ENCODE results near the gene RASGEF1C.

The RASGEF1C gene

GRCh38 chr5:180072256-180072548, 136.8 kb downstream of the RASGEF1C start (continued):
- TF ChIP-seq ZNF701 (tag by site-specific recombination; IDR thresholded peaks at IDR 0.05) (no peak), ZBTB17 (tag by site-specific recombination; IDR thresholded peaks at IDR 0.05) (no peak), ZNF580 (tag by site-specific recombination; IDR thresholded peaks at IDR 0.05) (no peak), TCF7L2 (IDR thresholded peaks at IDR 0.05; ENCODE audit: borderline replicate concordance, low read depth, low read length) (no peak)

- Histone ChIP-seq H3K4me1 (ENCODE audit: control insufficient read depth, insufficient read depth, low read length) (0 out of 2 replicates have a peak, but pooled peaks cover 4% of the 10 kb centered on the region), H3K4me3 (ENCODE audit: low read depth, low read length) (peak within 1 kb of the TSS; percentile 86), H3K27ac (ENCODE audit: extremely low read depth, low read depth, low read length) (peak within 1 kb of the TSS; percentile 88; the same call in 1 of the 2 replicates), H3K9me3 (ENCODE audit: control insufficient read depth, insufficient read depth, low read depth, low read length) (no peaks in the 10 kb centered on the region), H3K36me3 (ENCODE audit: control insufficient read depth in 2 of 2, insufficient read depth in 1 of 2, low read length in 2 of 2) (no peaks in the 10 kb centered on the region)
- ChIA-PET CTCF (no interaction called here), POLR2A (interaction anchor here (1.1 kb wide), 1 partner anchor 17 kb away, joined by 3 read pairs; no protein-coding TSS in a partner anchor)
- TF ChIP-seq HIC1 (tag by site-specific recombination; IDR thresholded peaks at IDR 0.05): peak; percentile 74
- peak; percentile 85 for TF ChIP-seq SP3 (tag by site-specific recombination; IDR thresholded peaks at IDR 0.05)
- no peak for TF ChIP-seq ZNF473 (tag by site-specific recombination; IDR thresholded peaks at IDR 0.05)
- no peak for TF ChIP-seq ZBTB48 (tag by site-specific recombination; IDR thresholded peaks at IDR 0.05)
- TF ChIP-seq KLF17 (tag by site-specific recombination; IDR thresholded peaks at IDR 0.05): peak; percentile 94
- TF ChIP-seq SP2 (tag by site-specific recombination; IDR thresholded peaks at IDR 0.05): peak; percentile 76
- TF ChIP-seq ZNF423 (tag by site-specific recombination; IDR thresholded peaks at IDR 0.05): peak; percentile 91
- no peak for TF ChIP-seq ZNF112 (tag by site-specific recombination; IDR thresholded peaks at IDR 0.05)
- peak; percentile 77; the same call in 1 of the 2 replicates for TF ChIP-seq ZBTB10 (tag by site-specific recombination; IDR thresholded peaks at IDR 0.05)
- peak; percentile 43; the same call in 1 of the 2 replicates for TF ChIP-seq ZNF629 (tag by site-specific recombination; IDR thresholded peaks at IDR 0.05)
- TF ChIP-seq ZNF146 (tag by site-specific recombination; IDR thresholded peaks at IDR 0.05): peak; percentile 71; the same call in 1 of the 2 replicates
- TF ChIP-seq ZNF10 (tag by site-specific recombination; IDR thresholded peaks at IDR 0.05): peak; percentile 20; the same call in 1 of the 2 replicates
- TF ChIP-seq ZNF843 (tag by site-specific recombination; IDR thresholded peaks at IDR 0.05): peak; percentile 46; the same call in 1 of the 2 replicates
- TF ChIP-seq ZNF510 (tag by site-specific recombination; IDR thresholded peaks at IDR 0.05; ENCODE audit: insufficient replicate concordance): peak; percentile 19
- no peak for TF ChIP-seq ZNF791 (tag by site-specific recombination; IDR thresholded peaks at IDR 0.05)
- no peak for TF ChIP-seq ZNF426 (tag by site-specific recombination; IDR thresholded peaks at IDR 0.05)
- TF ChIP-seq GLIS1 (tag by site-specific recombination; IDR thresholded peaks at IDR 0.05): peak; percentile 76
- TF ChIP-seq ZBTB7A (tag by site-specific recombination; IDR thresholded peaks at IDR 0.05; ENCODE audit: low read depth): peak; percentile 60; the same call in 1 of the 2 replicates
- TF ChIP-seq PATZ1 (tag by site-specific recombination; IDR thresholded peaks at IDR 0.05): peak; percentile 92
- peak; percentile 98 for TF ChIP-seq ZBTB26 (tag by site-specific recombination; optimal IDR thresholded peaks at IDR 0.05)
- 0 out of 2 replicates have a peak, but pooled peaks have one; percentile 63 for TF ChIP-seq ZNF174 (tag by site-specific recombination; IDR thresholded peaks at IDR 0.05)
- TF ChIP-seq KLF1 (tag by site-specific recombination; IDR thresholded peaks at IDR 0.05): peak; percentile 96
- peak; percentile 70 for TF ChIP-seq KLF7 (tag by site-specific recombination; IDR thresholded peaks at IDR 0.05; ENCODE audit: borderline replicate concordance)
These were observed 137.3 kb downstream of the RASGEF1C start, which contains the start of gene RNF130 for GRCh38 chr5:180071531-180072255. Gene RNF130, minus strand, starts transcription at chr5:180071759. Its CDS starts 57 bp downstream, at chr5:180071702.
